HL-60/S4 treated with retinoic acid at 250 ng/mL for 4 days and 3 days (cell line): ENCODE measurements around the gene TECR.
"Not testable (repeated sequence)": the region's sequence is repeated elsewhere in the genome, so short reads cannot be mapped to it uniquely, and the experiment has no call there.

Experiments used
- in situ Hi-C: fragments of 300-500 bp; cut with MboI; formaldehyde crosslinking; loops from 2 replicates; pipeline ENCODE4 v1.7.0; 2022; ENCODE audit warnings: low sequenced_read_pairs

The TECR gene

GRCh38 chr19:14577885-14578427, 48.6 kb downstream of the TECR start:
- in situ Hi-C loops, result no loop called here

GRCh38 chr19:14580623-14581237, 51.3 kb downstream of the TECR start:
- in situ Hi-C loops, result no loop called here

GRCh38 chr19:14582894-14583340, 53.5 kb downstream of the TECR start, which contains the start of gene CLEC17A:
CLEC17A (plus strand) TSS chr19:14583084; CDS start chr19:14583161, 77 bp downstream.
- in situ Hi-C loops, result no loop called here

GRCh38 chr19:14584372-14584771, 55.0 kb downstream of the TECR start:
- in situ Hi-C loops, result not testable (repeated sequence)

- in situ Hi-C loops, result not testable (repeated sequence)
These were observed 55.8 kb downstream of the TECR start for GRCh38 chr19:14585187-14585586.

GRCh38 chr19:14589433-14589832, 60.0 kb downstream of the TECR start:
- in situ Hi-C loops, result not testable (repeated sequence)

GRCh38 chr19:14595558-14595957, 66.2 kb downstream of the TECR start:
- in situ Hi-C loops, result no loop called here

GRCh38 chr19:14599548-14600147, 70.3 kb downstream of the TECR start:
- in situ Hi-C loops, result no loop called here

- in situ Hi-C loops, result no loop called here
These were observed 74.6 kb downstream of the TECR start for GRCh38 chr19:14603990-14604387.

- in situ Hi-C loops, result no loop called here
These were observed 77.2 kb downstream of the TECR start for GRCh38 chr19:14606627-14607026.

GRCh38 chr19:14611051-14611450, 81.7 kb downstream of the TECR start:
- in situ Hi-C loops, result no loop called here

- in situ Hi-C loops, result not testable (repeated sequence)
These were observed 82.8 kb downstream of the TECR start for GRCh38 chr19:14612242-14612641.

- in situ Hi-C loops, result no loop called here
These were observed 83.3 kb downstream of the TECR start for GRCh38 chr19:14612657-14613056.

GRCh38 chr19:14613399-14614098, 84.2 kb downstream of the TECR start:
- in situ Hi-C loops, result not testable (repeated sequence)

- in situ Hi-C loops, result no loop called here
These were observed 84.7 kb downstream of the TECR start for GRCh38 chr19:14614099-14614412.
